GM12891 (cell line): ENCODE data around the gene TLE1. TPM values are rescaled to one million over a fixed set of nuclear protein-coding genes. Genes with fewer than 3 reads are reported as not detected.
"Not testable (repeated sequence)": the region's sequence is repeated elsewhere in the genome, so short reads cannot be mapped to it uniquely, and the experiment has no call there.

ENCODE experiments used
- DNase-seq: peaks from one replicate; pipeline ENCODE4 v3.0.0; 2011; ENCODE audit warnings: low spot score; ENCODE audit not compliant: insufficient read length
- FAIRE-seq: peaks from 2 replicates; lab custom pipeline; 2011; peaks lifted over from hg19 to GRCh38; lab: Jason Lieb, UNC
- PAX5 ChIP-seq: IDR thresholded peaks from 2 replicates; pipeline ENCODE4 v1.6.1; 2011; ENCODE audit warnings: low read length, moderate library complexity, mild to moderate bottlenecking; ENCODE audit not compliant: insufficient read depth, severe bottlenecking
- POLR2A ChIP-seq: IDR thresholded peaks from 2 replicates; pipeline ENCODE4 v1.6.1; 2011; ENCODE audit warnings: low read depth, low read length, control low read depth
- POLR2AphosphoS5 ChIP-seq: IDR thresholded peaks from 2 replicates; pipeline ENCODE4 v1.6.1; 2011; ENCODE audit warnings: low read depth, low read length, control low read depth
- POU2F2 ChIP-seq: IDR thresholded peaks from 2 replicates; pipeline ENCODE4 v1.6.1; 2011; ENCODE audit warnings: low read depth, mild to moderate bottlenecking, control low read depth, low read length, moderate library complexity
- SPI1 ChIP-seq: IDR thresholded peaks from 2 replicates; pipeline ENCODE4 v1.6.1; 2011; ENCODE audit warnings: low read depth, low read length, control low read depth
- TAF1 ChIP-seq: IDR thresholded peaks from 2 replicates; pipeline ENCODE4 v1.6.1; 2011; ENCODE audit warnings: low read depth, low read length, control low read depth
- polyA plus RNA-seq: library from polyadenylated mRNA; unstranded; fragments of >200 nt; gene quantifications from one replicate; pipeline ENCODE4 v1.2.1, GENCODE V29; 2012; ENCODE audit warnings: low read depth, missing spikeins, inconsistent platforms; ENCODE audit not compliant: missing spikeins

The TLE1 gene
- polyA plus RNA-seq: 0.12 TPM

DNA sequence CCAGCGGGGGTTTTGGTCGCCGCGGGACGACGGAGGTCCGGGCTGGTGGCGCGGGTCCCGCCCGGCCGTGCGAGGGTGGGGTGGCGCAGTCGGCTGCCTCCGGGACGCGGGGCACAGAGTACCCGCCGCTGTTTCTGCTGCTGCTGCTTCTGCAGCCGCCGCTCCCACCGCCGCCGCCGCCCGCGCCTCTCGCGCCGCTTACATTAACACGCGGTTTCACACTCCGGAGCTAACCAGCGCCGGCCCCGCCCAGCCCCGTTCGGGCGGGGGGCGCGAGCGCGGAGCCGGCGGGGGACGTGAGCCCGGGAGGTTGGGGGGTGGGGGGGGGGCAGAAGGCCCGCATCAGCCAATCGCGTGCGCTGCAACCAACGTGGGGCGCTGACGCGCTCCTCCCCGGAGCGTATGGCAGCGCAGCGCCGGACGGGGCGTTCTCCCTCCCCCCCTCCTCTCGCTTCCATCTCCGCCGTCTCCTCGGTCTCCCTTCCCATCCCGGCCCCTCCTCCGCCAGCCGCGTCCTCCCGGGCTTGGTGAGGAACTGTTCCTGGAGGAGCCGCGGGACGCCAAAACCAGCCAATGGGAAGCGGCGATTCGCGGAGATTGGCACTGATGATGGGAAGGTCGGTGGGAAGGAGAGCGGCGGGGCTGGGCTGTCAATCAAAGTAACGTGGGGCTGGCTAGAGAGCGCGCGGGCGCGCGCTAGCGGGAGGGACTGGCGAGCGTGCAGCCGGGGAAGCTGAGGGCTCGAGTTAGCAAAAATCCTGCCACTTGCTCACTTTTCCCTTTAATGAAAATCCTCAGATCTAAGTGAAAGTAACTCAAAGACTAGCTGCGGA, at the start of gene TLE1:
Gene TLE1, minus strand, starts transcription at position 205 of the 833 bp plus-strand sequence. CDS start 1,307 bp downstream, outside the sequence.
- FAIRE-seq: no peak
- peak; percentile 49 for DNase-seq
- no peak for TF ChIP-seq TAF1
- no peak for TF ChIP-seq POLR2AphosphoS5
- TF ChIP-seq SPI1: no peak
- no peak for TF ChIP-seq POLR2A

DNA sequence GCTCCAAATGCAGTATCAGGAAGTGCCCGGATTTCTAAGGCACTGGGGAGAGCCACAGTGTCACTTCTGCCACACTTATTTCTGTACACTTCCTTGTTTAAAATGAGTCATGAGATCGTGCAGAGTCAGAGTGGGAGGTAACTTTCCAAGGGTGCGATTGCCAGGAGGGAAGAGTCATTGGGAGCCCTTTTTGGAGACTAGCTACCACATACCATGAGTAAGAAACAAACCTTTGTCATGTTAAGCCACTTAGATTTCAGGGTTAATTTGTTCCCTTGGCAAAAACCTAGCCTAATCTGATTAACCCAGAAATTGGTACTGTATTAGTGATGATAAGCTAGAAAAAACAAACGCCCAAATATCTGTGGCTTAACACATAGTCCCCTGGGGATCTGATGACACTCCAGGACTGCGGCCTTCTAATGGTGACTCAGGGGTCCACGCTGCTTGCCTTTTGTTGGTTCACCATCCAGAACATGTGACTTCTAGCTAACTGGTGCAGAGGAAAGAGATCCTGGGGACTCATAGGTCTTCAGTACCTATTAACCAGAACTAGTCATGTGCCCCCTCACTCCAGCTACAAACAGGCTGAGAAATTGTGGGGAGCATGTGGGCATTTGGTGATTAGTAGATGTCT, 48.6 kb upstream of the TLE1 start:
- no peak for DNase-seq
- no peak for TF ChIP-seq POLR2AphosphoS5
- TF ChIP-seq PAX5: no peak
- no peak for TF ChIP-seq POU2F2
- no peak for TF ChIP-seq POLR2A
- TF ChIP-seq TAF1: no peak
- TF ChIP-seq SPI1: no peak
- no peak for FAIRE-seq

DNA sequence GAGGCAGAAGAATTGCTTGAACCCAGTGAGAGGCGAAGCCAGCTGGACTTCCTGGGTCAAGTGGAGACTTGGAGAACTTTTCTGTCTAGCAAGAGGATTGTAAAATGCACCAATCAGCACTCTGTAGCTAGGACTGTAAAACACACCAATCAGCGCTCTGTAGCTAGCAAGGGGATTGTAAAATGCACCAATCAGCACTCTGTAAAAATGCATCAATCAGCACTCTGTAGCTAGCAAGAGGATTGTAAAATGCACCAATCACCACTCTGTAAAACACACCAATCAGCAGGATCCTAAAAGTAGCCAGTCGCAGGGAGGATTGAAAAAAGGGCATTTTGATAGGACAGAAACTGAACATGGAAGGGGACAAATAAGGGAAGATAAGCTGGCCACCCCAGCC, 41.2 kb upstream of the TLE1 start:
- FAIRE-seq, DNase-seq: not testable (repeated sequence)

DNA sequence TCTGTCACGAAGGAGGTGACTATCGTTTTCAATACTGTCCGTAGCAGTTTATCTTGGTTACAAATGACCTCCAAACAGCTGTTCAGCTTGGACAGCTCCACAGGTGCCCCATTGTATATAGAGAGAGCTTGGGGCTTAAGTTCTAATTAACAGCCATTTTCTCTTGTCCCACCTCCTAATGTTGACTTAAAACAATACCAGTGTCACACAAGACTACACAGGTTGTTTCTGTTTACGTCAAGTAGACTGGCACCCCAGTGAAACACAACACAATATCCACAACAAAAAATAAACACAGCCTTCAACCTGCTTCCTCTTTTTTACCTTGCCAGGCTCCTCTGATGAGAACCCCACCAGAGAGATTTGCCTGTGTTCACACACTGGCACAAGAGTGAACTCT, 39.8 kb upstream of the TLE1 start:
- DNase-seq (no peak), FAIRE-seq (no peak)
- TF ChIP-seq POU2F2 (no peak), POLR2A (no peak), PAX5 (no peak), TAF1 (no peak), POLR2AphosphoS5 (no peak), SPI1 (no peak)

DNA sequence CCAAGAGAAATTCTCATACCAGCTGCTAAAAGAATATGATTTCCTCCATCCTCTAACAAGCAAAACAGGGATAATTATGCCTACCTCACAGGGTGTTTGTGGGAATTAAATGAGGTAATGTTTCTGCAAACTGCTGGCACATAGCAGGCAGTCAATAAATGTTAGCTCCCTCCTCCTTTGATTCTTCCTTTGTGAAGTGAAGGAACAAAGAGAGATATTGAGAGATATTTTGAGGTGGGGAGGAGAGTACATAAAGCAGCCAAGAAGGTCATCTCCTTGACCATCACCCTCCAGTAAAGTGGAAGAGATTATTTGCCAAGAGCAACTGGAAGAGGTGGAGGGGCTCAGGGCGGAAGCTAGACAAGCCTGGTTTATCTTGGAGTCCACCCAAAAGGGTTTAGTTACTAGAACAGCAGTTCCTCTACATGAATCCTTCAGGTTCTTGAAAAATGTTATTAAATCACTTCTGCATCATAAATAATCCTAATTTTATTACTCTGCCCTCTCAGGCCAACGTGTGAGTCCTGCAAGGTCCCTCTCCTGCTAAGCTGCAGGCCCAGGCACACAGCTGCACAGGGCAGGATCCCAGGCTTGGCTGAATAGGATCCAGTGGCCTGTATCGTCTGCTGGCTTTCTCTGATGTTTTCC, 35.0 kb upstream of the TLE1 start:
- no peak for FAIRE-seq

DNA sequence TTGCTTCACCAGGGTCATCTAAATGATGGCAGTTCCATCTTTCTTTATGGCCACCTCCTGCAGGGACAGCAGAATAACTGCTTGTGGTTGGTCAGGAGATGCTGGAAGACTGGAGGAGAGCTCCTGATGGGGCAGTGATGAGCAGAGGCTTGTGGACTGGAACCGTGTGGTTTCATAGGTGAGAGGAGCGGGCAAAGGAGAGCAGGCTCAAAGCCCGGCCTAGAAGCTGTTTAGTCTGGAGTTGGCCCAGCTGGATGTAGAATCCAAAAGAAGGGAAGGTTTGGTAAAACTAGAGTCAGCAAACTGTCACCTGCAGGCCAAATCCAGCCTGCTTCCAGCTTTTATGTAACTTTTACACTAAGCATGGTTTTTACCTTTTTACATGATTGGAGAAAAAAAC, 32.9 kb upstream of the TLE1 start:
- FAIRE-seq: no peak

More for the DNA sequence above, 35.0 kb upstream of the TLE1 start:
- no peak for DNase-seq
- TF ChIP-seq POLR2AphosphoS5: no peak
- TF ChIP-seq POU2F2: no peak

DNA sequence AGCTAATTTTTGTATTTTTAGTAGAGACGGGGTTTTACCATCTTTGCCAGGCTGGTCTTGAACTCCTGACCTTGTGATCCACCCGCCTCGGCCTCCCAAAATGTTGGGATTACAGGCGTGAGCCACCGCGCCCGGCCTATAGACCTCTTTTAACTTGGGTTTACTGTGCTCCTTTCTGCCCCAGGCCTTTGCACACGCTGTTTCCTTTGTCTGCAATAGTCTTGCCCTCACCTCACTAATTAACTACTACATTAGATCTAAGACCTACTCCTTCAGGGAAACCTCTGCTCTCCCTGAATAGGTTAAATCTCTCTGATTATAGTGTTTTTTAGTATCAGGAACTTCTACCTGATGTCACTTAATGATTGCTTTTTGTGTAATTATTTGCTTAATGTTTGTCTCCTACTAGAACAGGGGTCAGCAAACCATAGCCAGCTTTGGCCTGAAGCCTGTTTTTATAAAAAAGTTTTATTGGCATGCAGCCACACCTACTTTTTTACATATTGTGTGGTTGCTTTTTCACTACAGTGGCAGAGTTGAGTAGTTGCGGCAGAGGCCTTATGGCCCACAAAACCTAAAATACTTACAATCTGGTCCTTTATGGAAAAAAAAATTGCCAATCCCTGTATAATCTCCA, 31.2 kb upstream of the TLE1 start:
- TF ChIP-seq POLR2A (no peak), POLR2AphosphoS5 (no peak), PAX5 (no peak), POU2F2 (no peak), SPI1 (no peak), TAF1 (no peak)
- FAIRE-seq (no peak), DNase-seq (no peak)

More for the DNA sequence above, 32.9 kb upstream of the TLE1 start:
- TF ChIP-seq POLR2AphosphoS5 (no peak), POLR2A (no peak), TAF1 (no peak), SPI1 (no peak), POU2F2 (no peak), PAX5 (no peak)
- no peak for DNase-seq

DNA sequence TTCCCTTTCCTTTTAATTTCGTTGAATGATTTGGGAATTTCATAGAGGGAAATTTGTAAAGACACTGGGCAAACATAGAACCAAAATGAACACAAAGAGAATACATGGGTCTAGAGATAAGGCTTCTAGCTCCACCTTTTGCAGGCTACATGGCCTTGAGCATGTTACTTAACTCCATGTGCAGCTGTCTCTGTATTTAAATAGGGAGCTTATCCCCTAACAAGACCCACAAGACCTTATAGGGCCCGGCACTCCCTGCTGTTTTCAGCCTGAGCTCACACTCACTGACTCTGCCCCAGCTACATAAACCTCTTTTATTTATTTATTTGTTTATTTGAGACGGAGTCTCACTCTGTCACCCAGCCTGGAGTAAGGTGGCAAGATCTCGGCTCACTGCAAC, 30.6 kb upstream of the TLE1 start:
- no peak for TF ChIP-seq SPI1
- TF ChIP-seq POLR2A: no peak
- TF ChIP-seq POU2F2: no peak
- TF ChIP-seq PAX5: no peak
- no peak for TF ChIP-seq POLR2AphosphoS5
- no peak for DNase-seq
- no peak for FAIRE-seq

DNA sequence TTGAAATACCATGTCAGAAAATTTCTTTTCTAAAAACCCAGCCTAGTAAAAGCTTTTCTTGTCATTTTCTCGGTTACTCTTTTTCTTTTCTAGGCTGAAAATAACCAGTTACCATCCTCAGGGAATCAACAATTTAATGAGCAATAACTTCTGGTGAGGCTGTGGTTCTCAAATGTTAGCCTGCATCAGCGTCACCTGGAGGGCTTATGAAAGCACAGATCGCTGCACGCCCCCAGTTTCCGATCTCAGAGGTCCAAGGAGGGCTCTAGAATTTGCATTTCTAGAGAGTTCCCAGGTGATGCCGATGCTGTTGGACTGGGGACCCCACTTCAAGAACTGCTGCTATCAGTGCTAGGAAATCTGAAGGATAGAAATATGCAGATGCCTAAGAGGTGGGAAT, 28.9 kb upstream of the TLE1 start:
- FAIRE-seq: no peak
- no peak for TF ChIP-seq POLR2A
- no peak for TF ChIP-seq PAX5
- no peak for TF ChIP-seq POU2F2

DNA sequence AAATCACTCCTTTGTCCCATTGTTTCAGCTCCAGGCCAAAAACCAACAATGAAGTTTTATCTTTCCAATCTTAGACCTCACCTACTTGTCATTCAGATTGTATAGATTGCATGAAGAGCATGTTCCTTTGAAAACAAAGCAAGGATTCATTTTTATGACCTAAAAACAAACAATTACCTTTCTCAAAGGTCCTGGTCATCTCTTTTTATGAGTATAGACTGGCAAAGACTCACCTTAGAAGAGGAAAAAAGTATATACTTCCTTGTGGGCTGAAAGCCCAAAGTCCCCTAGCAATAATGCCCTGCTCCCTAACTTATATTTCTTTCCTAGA, 28.4 kb upstream of the TLE1 start:
- no peak for TF ChIP-seq POLR2AphosphoS5
- no peak for TF ChIP-seq POU2F2
- TF ChIP-seq PAX5: no peak
- TF ChIP-seq TAF1: no peak
- no peak for TF ChIP-seq SPI1
- no peak for TF ChIP-seq POLR2A
- FAIRE-seq (no peak), DNase-seq (no peak)

More for the DNA sequence above, 28.9 kb upstream of the TLE1 start:
- DNase-seq: no peak
